ENCODE data around the gene IGLL5.

Gene IGLL5

GRCh38 chr22:22890085-22890484 lies 2.5 kb downstream of the IGLL5 start:
- no peaks in the 10 kb centered on the region for H3K79me2 ChIP-seq (ENCODE audit: control insufficient read depth, low read length)
- H3K27me3 ChIP-seq (ENCODE audit: control insufficient read depth, low read length): no peaks in the 10 kb centered on the region
- H3F3A ChIP-seq (ENCODE audit: control insufficient read depth, insufficient read depth): no peaks in the 10 kb centered on the region
- H3K36me3 ChIP-seq (ENCODE audit: control insufficient read depth, low read length): no peaks in the 10 kb centered on the region
- H3K4me3 ChIP-seq (ENCODE audit: low read length): no peak overlapping the region
- H3K9me3 ChIP-seq (ENCODE audit: control insufficient read depth, insufficient read depth, low read length): no peaks in the 10 kb centered on the region
- H3K27ac ChIP-seq (ENCODE audit: low read depth, low read length): no peak overlapping the region
- H3K9me2 ChIP-seq (replicated peaks; ENCODE audit: control insufficient read depth, low read length): no peaks in the 10 kb centered on the region
- no peaks in the 10 kb centered on the region for H4K20me1 ChIP-seq (ENCODE audit: control insufficient read depth, insufficient read depth, low read depth, low read length)
- H3K4me2 ChIP-seq (ENCODE audit: low read length): no peak overlapping the region
- no peaks in the 10 kb centered on the region for H3K4me1 ChIP-seq (ENCODE audit: control insufficient read depth, low read length)
- no peak for TF ChIP-seq EZH2phosphoT487 (IDR thresholded peaks at IDR 0.05; ENCODE audit: borderline replicate concordance, low read length)
- no peak for TF ChIP-seq CTCF (IDR thresholded peaks at IDR 0.05; ENCODE audit: low read depth, low read length, poor library complexity, severe bottlenecking)

- no peak for TF ChIP-seq CTCF (IDR thresholded peaks at IDR 0.05; ENCODE audit: low read depth, low read length, poor library complexity, severe bottlenecking)
- TF ChIP-seq EZH2phosphoT487 (IDR thresholded peaks at IDR 0.05; ENCODE audit: borderline replicate concordance, low read length): no peak
- no peaks in the 10 kb centered on the region for H3F3A ChIP-seq (ENCODE audit: control insufficient read depth, insufficient read depth)
- H3K36me3 ChIP-seq (ENCODE audit: control insufficient read depth, low read length): no peaks in the 10 kb centered on the region
- H3K9me2 ChIP-seq (replicated peaks; ENCODE audit: control insufficient read depth, low read length): no peaks in the 10 kb centered on the region
- no peak overlapping the region for H3K4me2 ChIP-seq (ENCODE audit: low read length)
- no peak overlapping the region for H3K27ac ChIP-seq (ENCODE audit: low read depth, low read length)
- H3K9me3 ChIP-seq (ENCODE audit: control insufficient read depth, insufficient read depth, low read length): no peaks in the 10 kb centered on the region
- no peaks in the 10 kb centered on the region for H4K20me1 ChIP-seq (ENCODE audit: control insufficient read depth, insufficient read depth, low read depth, low read length)
- no peaks in the 10 kb centered on the region for H3K27me3 ChIP-seq (ENCODE audit: control insufficient read depth, low read length)
- no peaks in the 10 kb centered on the region for H3K79me2 ChIP-seq (ENCODE audit: control insufficient read depth, low read length)
- H3K4me3 ChIP-seq (ENCODE audit: low read length): no peak overlapping the region
- H3K4me1 ChIP-seq (ENCODE audit: control insufficient read depth, low read length): no peaks in the 10 kb centered on the region
Observed at GRCh38 chr22:22891139-22891621, 3.6 kb downstream of the IGLL5 start.

- Histone ChIP-seq H3K4me1 (ENCODE audit: control insufficient read depth, low read length) (no peaks in the 10 kb centered on the region), H4K20me1 (ENCODE audit: control insufficient read depth, insufficient read depth, low read depth, low read length) (no peaks in the 10 kb centered on the region), H3F3A (ENCODE audit: control insufficient read depth, insufficient read depth) (no peaks in the 10 kb centered on the region), H3K79me2 (ENCODE audit: control insufficient read depth, low read length) (no peaks in the 10 kb centered on the region), H3K36me3 (ENCODE audit: control insufficient read depth, low read length) (no peaks in the 10 kb centered on the region), H3K27ac (ENCODE audit: low read depth, low read length) (no peak overlapping the region), H3K27me3 (ENCODE audit: control insufficient read depth, low read length) (no peaks in the 10 kb centered on the region), H3K9me3 (ENCODE audit: control insufficient read depth, insufficient read depth, low read length) (no peaks in the 10 kb centered on the region), H3K4me2 (ENCODE audit: low read length) (no peak overlapping the region), H3K9me2 (replicated peaks; ENCODE audit: control insufficient read depth, low read length) (no peaks in the 10 kb centered on the region), H3K4me3 (ENCODE audit: low read length) (no peak overlapping the region)
- TF ChIP-seq CTCF (IDR thresholded peaks at IDR 0.05; ENCODE audit: low read depth, low read length, poor library complexity, severe bottlenecking) (no peak), EZH2phosphoT487 (IDR thresholded peaks at IDR 0.05; ENCODE audit: borderline replicate concordance, low read length) (no peak)
Observed at GRCh38 chr22:22892096-22893052, 4.8 kb downstream of the IGLL5 start.

All from DOHH2 (cell line).